Activated CD4-positive, alpha-beta T cell treated with anti-CD3 and anti-CD28 coated beads, Interleukin-10, Interleukin-2, amounts not matched to agents 100 ng/mL and 50 ng/mL, durations not matched to agents 16 hours and 8 hours (primary cell): ENCODE data around the gene NELFE.
"Not testable (repeated sequence)": the region's sequence is repeated elsewhere in the genome, so short reads cannot be mapped to it uniquely, and the experiment has no call there.

Source experiments
- DNase-seq: peaks from one replicate; pipeline ENCODE4 v3.0.0-alpha.2; 2020

NELFE gene

DNA sequence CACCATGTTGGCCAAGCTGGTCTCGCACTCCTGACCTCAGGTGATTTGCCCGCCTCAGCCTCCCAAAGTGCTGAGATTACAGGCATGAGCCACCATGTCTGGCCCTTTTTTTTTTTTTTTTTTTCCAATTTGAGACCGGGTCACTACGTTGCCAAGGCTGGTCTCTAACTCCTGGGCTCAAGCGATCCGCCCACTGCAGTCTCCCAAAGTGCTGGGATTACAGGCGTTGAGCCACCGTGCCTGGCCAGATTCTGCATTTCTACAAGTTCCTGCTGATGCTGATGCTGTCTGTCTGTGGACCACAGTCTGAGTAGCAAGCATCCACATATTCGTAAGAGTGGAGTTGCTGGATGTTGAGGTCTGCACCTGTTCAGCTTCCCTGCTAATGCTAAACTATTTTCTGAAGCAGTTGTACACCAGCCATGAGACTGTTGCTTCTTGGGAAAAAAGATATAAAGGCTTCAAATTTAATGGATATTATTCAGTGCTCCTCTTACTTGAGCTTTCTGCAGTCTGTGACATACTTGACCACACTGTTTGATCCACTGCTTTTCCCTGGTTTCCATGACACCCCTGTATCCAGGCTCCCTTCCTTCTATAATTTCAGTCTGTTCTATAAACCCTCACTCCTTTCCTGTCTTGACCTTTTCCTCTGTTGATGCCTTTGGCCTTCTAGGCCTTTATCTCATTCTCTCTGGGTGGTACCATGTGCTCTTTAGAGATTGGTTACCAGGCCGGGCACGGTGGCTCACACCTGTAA is 46.8 kb downstream of the NELFE start:
- no peak for DNase-seq

DNA sequence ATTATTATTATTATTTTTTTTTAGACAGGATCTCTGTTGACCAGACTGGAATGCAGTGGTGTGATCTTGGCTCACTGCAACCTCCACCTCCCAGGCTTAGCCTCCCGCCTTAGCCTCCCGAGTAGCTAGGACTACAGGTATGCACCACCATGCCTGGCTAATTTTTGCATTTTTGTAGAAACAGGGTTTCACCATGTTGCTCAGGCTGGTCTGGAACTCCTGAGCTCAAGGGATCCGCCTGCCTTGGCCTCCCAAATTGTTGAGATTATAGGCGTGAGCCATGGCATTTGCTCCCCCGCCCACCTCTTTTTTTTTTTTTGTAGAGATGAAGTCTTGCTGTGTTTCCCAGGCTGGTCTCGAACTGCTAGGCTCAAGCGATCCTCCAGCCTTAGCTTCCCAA is 49.5 kb downstream of the NELFE start:
- DNase-seq, result not testable (repeated sequence)

DNA sequence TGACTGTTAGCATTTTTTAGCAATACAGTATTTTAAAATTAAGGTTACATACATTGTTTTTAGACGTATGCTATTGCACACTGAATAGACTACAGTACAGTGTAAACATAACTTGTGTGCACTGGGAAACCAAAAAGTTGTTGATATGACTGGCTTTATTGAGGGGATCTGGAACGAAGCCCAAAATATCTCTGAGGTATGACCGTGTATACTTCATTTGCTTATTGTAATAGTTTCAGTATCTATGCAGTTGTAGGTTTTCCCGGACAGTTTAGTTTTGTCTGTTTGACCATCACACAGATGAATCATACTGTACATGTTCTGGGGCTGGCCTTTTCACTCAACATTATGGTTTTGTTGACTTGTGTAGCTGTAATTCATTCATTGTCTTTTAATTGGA is 50.0 kb downstream of the NELFE start:
- DNase-seq, result peak; percentile 71

DNA sequence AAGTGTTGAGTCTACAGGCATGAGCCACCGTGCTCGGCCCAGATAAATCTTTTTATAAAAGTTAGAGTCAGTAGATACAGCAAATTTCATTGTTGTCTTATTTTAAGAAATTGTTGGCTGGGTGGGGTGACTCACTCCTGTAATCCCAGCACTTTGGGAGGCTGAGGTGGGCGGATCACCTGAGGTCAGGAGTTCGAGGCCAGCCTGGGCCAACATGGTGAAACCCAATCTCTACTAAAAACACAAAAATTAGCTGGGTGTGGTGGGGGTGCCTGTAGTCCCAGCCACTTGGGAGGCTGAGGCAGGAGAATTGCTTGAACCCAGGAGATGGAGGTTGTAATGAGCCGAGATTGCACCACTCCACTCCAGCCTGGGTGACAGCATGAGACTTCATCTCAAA is 50.5 kb downstream of the NELFE start:
- not testable (repeated sequence) for DNase-seq

DNA sequence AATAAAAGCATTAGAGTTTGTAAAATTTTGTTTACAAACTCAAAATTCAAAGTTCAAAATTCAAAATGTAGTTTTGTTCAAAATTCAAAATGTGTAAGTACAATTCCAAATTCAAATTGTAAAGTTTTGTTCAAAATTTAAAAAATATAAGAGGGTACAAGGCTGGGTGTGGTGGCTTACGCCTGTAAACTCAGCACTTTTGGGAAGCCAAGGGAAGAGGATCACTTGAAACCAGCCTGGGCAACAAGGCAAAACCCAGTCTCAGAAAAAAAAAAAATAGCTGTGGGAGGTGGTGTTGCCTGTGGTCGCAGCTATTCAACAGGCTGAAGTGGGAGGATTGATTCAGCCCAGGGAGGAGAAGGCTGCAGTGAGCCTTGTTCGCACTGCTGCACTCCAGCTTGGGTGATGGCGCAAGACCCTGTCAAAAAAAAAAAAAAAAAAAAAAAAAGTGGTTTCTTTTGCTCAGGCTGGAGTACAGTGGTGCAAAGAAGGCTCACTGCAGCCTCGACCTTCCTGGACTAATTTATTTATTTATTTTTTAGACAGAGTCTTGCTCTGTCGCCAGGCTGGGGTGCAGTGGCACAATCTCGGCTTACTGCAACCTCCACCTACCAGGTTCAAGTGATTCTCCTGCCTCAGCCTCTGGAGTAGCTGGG is 51.5 kb downstream of the NELFE start:
- DNase-seq, result peak; percentile 54

DNA sequence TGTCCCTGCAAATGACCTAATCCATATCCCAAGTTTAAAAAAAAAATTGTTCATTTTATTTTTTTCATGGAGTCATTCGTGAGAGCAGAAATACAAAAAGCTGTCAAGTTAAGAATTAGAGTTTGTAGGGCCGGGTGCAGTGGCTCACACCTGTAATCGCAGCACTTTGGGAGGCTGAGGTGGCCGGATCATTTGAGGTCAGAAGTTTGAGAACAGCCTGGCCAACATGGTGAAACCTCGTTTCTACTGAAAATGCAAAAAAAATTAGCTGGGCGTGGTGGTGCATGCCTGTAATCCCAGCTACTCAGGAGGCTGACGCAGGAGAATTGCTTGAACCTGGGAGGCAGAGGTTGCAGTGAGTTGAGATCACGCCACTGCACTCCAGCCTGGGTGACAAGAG is 52.0 kb downstream of the NELFE start:
- DNase-seq, result not testable (repeated sequence)

DNA sequence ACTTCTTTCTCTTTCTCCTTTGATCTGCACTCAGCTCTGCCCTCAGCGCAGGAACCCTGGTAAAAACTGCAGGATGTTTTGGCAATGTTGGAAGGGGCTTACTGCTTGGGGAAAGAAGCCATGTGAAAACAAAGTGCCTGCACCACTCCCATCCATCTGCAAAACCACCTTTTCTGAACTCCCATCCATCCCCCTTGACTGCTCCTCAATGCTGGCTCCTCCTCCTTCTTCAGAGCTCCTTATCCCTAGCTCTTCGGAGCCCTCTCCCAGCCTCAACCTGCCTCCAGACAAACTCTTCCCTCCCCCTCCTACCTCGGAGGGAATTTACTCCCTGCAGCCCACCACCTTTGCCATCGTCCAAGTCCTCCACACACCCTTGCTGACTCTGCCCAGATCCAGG is 52.6 kb downstream of the NELFE start:
- no peak for DNase-seq

DNA sequence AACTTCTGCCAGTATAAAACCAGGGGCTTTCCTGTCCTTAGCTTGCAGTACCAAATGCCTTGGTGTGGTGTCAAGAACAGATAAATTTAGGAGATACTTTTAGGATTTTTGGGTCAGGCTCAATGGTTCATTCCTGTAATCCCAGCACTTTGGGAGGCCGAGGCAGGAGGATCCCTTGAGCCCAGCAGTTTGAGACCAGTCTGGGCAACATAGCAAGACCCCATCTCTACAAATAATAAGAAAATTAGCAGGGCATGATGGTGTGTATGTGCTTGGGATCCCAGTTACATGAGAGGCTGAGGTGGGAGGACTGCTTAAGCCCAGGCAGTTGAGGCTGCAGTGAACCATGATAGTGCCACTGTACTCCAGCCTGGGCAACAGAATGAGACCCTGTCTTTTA is 53.7 kb downstream of the NELFE start:
- DNase-seq, result no peak

DNA sequence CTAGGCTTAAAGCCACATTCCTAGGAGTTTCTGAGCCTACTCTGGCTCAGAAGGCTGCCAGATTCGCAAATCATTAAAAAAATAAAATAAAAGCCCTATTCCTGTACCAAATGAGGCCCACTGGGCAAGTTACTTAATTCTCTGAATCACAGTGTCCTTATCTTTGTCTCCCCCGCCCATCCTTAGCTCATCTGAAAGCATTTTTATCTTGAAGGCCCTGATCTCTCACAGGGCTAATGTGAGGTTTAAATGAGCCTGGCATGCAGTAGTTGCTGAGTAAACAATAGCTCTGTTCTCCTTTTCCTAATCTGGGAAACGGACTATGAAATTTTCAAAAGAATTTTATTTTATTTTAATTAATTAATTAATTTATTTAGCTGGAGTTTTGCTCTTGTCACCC is 54.8 kb downstream of the NELFE start:
- no peak for DNase-seq
